ENCODE results near the gene SERBP1. TPM values are rescaled to one million over a fixed set of nuclear protein-coding genes. Genes with fewer than 3 reads are reported as not detected.

The SERBP1 gene
- total RNA-seq, 1 experiment from 2014 or later: 325 TPM

GRCh38 chr1:67382292-67382691 is 47.9 kb downstream of the SERBP1 start:
- ChIA-PET POLR2A (no interaction called here), CTCF (no interaction called here)
- intact Hi-C loops (cut with micrococcal nuclease): no loop called here

More at GRCh38 chr1:67382292-67382691, 47.9 kb downstream of the SERBP1 start:
- H3K9me2 ChIP-seq (ENCODE audit: insufficient read depth): no peaks in the 10 kb centered on the region
- H3K4me1 ChIP-seq (ENCODE audit: control insufficient read depth in 1 of 2, insufficient read depth in 2 of 2, low read length in 2 of 2): no peaks in the 10 kb centered on the region
- no peak for TF ChIP-seq CBX3 (IDR thresholded peaks at IDR 0.05; ENCODE audit: low read depth)
- no peak for TF ChIP-seq POLR2A (IDR thresholded peaks at IDR 0.05; ENCODE audit: borderline replicate concordance, extremely low read depth, insufficient read depth, insufficient read length)
- no peak for TF ChIP-seq CTCF (IDR thresholded peaks at IDR 0.05 in 2 of 3, conservative IDR thresholded peaks at IDR 0.05 in 1 of 3; ENCODE audit: borderline replicate concordance in 1 of 3, insufficient read depth in 1 of 3, low read depth in 2 of 3, low read length in 2 of 3)
- no peak for TF ChIP-seq FOSL1 (IDR thresholded peaks at IDR 0.05; ENCODE audit: low read depth)
- TF ChIP-seq EZH2 (IDR thresholded peaks at IDR 0.05): no peak
- TF ChIP-seq ZFX (IDR thresholded peaks at IDR 0.05): no peak
- TF ChIP-seq EZH2phosphoT487 (IDR thresholded peaks at IDR 0.05; ENCODE audit: borderline replicate concordance): no peak
- TF ChIP-seq SP1 (IDR thresholded peaks at IDR 0.05; ENCODE audit: low read depth): no peak
- no peak for TF ChIP-seq RAD21 (IDR thresholded peaks at IDR 0.05; ENCODE audit: low read depth)
- TF ChIP-seq SRF (IDR thresholded peaks at IDR 0.05; ENCODE audit: low read depth): no peak
- TF ChIP-seq JUND (IDR thresholded peaks at IDR 0.05): no peak
- TF ChIP-seq TCF7L2 (IDR thresholded peaks at IDR 0.05; ENCODE audit: borderline replicate concordance, extremely low read depth, insufficient read depth, insufficient read length): no peak
- no peak for TF ChIP-seq SIN3A (IDR thresholded peaks at IDR 0.05; ENCODE audit: low read depth)
- no peak for TF ChIP-seq YY1 (IDR thresholded peaks at IDR 0.05; ENCODE audit: extremely low read depth, insufficient replicate concordance, low read depth, low read length)
- TF ChIP-seq ZNF274 (IDR thresholded peaks at IDR 0.05; ENCODE audit: low read depth, low read length): no peak
- TF ChIP-seq CEBPB (IDR thresholded peaks at IDR 0.05; ENCODE audit: low read depth): no peak
- no peak for TF ChIP-seq ATF3 (IDR thresholded peaks at IDR 0.05)
- peaks cover 0 to 9% of the 10 kb centered on the region in 2 experiments; a peak in 1 of 4 replicates for H3K9me3 ChIP-seq (ENCODE audit: control insufficient read depth in 1 of 2, insufficient read depth in 1 of 2, low read depth in 1 of 2, low read length in 2 of 2)
- H3K4me2 ChIP-seq (ENCODE audit: low read length): no peak overlapping the region
- ATAC-seq (no peak), DNase-seq (ENCODE audit: low read depth, low spot score) (no peak)
- H4K20me1 ChIP-seq (ENCODE audit: insufficient read depth): no peaks in the 10 kb centered on the region
- no peaks in the 10 kb centered on the region for H3K27me3 ChIP-seq (ENCODE audit: insufficient read depth, low read length)
- RAD21 ChIA-PET (ENCODE audit: low non-redundant PET in 1 of 2, low total read pairs in 2 of 2, uncharacterized antibody in 2 of 2, unreplicated experiment in 2 of 2): no interaction called here
- no peaks in the 10 kb centered on the region for H3K36me3 ChIP-seq (ENCODE audit: control insufficient read depth in 1 of 2, insufficient read depth in 2 of 2, low read length in 2 of 2)
- no peaks in the 10 kb centered on the region for H3K79me2 ChIP-seq (ENCODE audit: insufficient read depth, low read length)
- no peak overlapping the region for H3K9ac ChIP-seq (ENCODE audit: low read length)
- no peak overlapping the region for H3K4me3 ChIP-seq (replicated peaks in 1 of 2; ENCODE audit: low read depth in 1 of 2, low read length in 2 of 2)
- H3K27ac ChIP-seq (ENCODE audit: low read depth, low read length): no peak overlapping the region
- no TSS peak for BruUV-seq (replicated peaks)
- no peak overlapping the region for H2AFZ ChIP-seq (ENCODE audit: low read depth, low read length, poor library complexity, severe bottlenecking)
